Coronary artery (tissue), 2 donors: Measurements from ENCODE around the gene MGLL.

Source experiments
- DNase-seq: peaks from one replicate; pipeline ENCODE4 v3.0.0-alpha.2; 2017; ENCODE audit warnings: low spot score
- H3K27ac ChIP-seq, 2 donors: fragments of 200-600 bp; sonication (generic); one replicate each; pipeline ENCODE4 v1.5.1; 2016 to 2019
- H3K4me3 ChIP-seq: fragments of 200-600 bp; sonication (generic); 2 replicates; pipeline ENCODE4 v1.5.1; 2016; ENCODE audit warnings: mild to moderate bottlenecking, moderate library complexity
- CTCF ChIP-seq: fragments of 200-600 bp; sonication (generic); IDR thresholded peaks from one replicate; pipeline ENCODE4 v1.5.1; 2019; ENCODE audit warnings: antibody characterized with exemption

MGLL gene

DNA sequence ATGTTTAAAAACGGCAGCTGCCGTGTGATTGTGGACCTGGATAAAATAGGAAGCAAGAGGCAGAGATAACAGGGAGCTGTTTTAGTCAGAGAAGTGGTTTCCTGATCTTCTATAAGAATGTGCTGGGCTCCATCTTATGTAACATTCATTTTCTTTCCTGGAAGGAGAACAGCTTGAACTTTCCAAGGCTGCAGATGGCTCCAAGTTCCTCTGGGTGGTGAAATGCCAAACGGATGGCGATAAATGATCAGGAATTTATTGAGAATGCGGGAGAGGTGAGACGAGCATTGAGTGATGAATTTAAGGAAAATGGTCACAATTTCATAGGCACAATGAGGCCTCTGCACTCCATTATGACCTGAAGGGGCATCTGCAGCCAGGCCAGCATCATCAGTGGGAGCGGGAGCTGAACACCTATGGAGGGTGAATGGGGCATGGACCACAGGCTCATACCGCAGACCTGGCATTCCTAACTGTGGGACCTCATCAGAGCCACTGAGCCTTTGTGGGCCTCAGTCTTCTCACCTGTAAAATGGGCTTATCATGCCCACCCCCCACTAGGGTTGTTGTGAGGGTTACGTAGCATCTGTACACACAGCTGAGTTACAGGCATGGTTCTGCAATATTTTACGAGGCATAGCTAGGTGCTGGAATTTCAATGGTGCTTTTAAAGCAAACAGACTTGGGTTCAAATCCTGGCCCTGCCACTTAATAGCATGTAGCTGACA lies 17.1 kb downstream of the MGLL start:
- Histone ChIP-seq H3K4me3 (no peak overlapping the region), H3K27ac (no peak overlapping the region)
- no peak for TF ChIP-seq CTCF
- no peak for DNase-seq

- no peak for TF ChIP-seq CTCF
- no peak overlapping the region for H3K27ac ChIP-seq
- no peak overlapping the region for H3K4me3 ChIP-seq
- peak; percentile 62 for DNase-seq
Measured at GRCh38 chr3:127804141-127804540, 18.2 kb downstream of the MGLL start.

- Histone ChIP-seq H3K4me3 (no peak overlapping the region), H3K27ac (no peak overlapping the region)
- no peak for DNase-seq
- no peak for TF ChIP-seq CTCF
Measured at GRCh38 chr3:127803619-127804018, 18.7 kb downstream of the MGLL start.

DNA sequence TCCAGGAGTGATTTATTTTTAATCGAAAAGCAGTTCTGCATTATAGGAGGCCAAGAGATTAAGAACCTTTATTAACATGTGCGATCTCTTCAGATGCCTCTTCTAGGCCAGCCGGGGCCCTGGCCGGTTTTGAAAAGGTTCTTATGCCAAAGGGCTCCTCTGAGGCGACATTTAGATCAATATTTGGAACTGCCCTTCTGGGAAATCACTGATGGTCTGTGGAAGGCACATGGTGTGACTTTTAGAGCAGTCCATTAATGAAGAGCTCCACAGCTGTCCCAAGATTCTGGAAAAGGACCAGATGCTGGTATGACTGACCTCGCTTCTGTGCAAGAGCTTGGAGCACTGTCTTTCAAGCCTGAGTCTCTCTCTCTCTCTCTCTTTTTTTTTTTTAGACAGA lies 19.7 kb downstream of the MGLL start:
- DNase-seq = no peak
- Histone ChIP-seq H3K27ac (no peak overlapping the region), H3K4me3 (no peak overlapping the region)
- TF ChIP-seq CTCF = no peak

DNA sequence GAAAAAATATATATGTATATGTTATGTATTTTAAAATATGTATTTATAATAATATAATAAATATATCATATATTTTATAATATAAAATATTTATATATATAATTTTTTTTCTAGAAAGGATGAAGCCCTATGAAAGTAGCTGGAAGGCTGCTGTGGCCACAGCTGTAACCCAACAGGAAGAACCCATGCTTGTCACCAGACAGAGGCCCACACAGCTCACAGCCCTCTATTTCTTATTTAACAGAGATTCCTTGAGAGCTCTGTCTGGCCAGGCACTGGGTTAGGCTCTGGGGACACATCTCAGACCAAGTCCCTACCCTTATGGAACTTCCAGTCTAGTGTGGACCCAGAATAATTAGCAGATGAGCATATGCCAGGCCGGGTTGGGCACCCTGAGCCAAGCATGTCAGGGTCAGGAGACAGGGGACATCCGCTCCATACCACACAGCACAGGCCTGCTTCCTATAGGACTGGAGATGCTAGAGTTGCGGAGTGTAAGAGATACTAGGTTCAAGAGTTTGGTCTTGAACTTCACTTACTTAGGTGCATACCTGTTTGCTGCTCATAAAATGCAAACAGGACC lies 20.5 kb downstream of the MGLL start:
- no peak overlapping the region for H3K27ac ChIP-seq
- TF ChIP-seq CTCF = no peak
- DNase-seq = no peak
- H3K4me3 ChIP-seq = no peak overlapping the region

DNA sequence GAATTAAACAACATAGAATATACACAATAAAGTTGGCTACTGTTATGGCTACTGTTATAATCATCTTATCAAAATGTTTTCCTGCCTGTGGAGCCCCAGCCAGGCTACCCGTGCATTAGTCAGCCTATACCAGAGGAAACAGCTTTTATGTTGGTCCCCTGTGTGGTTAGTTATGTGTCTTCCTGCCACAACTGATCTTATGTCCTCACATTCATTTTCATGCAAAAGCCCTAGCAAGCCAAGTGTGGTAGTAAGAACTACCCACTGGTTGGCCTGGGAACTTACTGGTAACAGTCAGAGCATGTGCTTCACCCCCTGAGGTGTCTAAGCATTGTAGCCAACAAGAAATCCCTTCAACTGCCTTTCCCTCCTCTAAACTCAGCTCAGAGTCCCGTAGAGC lies 21.8 kb downstream of the MGLL start:
- no peak for TF ChIP-seq CTCF
- no peak for DNase-seq
- H3K4me3 ChIP-seq = no peak overlapping the region
- H3K27ac ChIP-seq = no peak overlapping the region

DNA sequence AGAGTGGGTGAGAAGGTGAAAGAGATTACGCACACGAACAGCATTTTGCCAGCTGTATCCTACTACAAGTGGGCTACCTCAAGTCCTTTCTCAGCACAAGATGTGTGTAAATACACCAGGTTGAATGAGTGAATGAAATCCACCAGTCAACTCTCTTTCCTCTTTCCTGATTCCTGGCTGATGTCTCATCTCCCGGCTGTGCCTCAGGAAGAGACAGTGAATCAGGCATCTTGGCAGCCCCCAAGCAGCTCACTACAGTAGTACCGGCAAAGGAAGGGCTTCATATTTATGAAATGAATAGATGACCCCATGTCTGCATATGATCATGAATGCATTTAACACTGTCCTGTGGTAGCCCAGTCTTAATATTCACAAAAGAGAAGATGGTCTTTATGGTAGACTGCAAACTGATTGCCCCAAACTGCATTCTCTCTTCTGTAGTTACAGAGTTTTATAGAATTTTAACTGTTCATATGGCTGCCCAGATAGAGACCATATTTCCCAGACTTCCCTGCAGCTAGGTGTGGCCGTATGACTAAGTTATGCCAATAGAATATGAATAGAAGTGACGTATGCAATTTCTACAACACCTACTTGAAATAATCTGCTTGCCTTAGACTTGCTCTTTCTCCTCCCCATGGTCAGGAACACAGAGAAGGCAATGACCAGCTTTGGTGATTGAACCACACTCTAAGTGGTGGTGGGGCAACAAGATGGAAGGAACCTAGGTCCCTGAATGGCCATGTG lies 22.7 kb downstream of the MGLL start:
- no peak for TF ChIP-seq CTCF
- Histone ChIP-seq H3K27ac (no peak overlapping the region), H3K4me3 (no peak overlapping the region)
- no peak for DNase-seq
